ENCODE data around the gene NYAP1. TPM values are rescaled to one million over a fixed set of nuclear protein-coding genes. Genes with fewer than 3 reads are reported as not detected.

NYAP1 gene
- 0.76 and 0.81 TPM in 2 replicates for polyA plus RNA-seq (2013)

GRCh38 chr7:100483722-100484672 is at the start of gene NYAP1:
TSS of gene NYAP1 (plus strand) at chr7:100483927. CDS start at chr7:100485312, 1,385 bp downstream.
- H2BK120ac ChIP-seq (ENCODE audit: insufficient read depth, low read length, poor library complexity): peak within 1 kb of the TSS; percentile 18
- no CpG with 5 or more reads among the region's 45 CpGs for WGBS (ENCODE audit: extremely low coverage, insufficient coverage, insufficient read length)
- peak within 1 kb of the TSS; percentile 84 for H3K4me3 ChIP-seq (ENCODE audit: low read depth, low read length)
- no peak within 1 kb of the TSS for H2BK5ac ChIP-seq (ENCODE audit: low read depth, low read length, poor library complexity)
- no peak within 1 kb of the TSS for H3K27ac ChIP-seq (ENCODE audit: low read depth, low read length)
- H4K12ac ChIP-seq (ENCODE audit: low read depth, low read length): peak within 1 kb of the TSS; percentile 45
- peak within 1 kb of the TSS; percentile 51 for H3K14ac ChIP-seq (ENCODE audit: low read length)
- no peak within 1 kb of the TSS for H3K23ac ChIP-seq (ENCODE audit: low read length)
- H3K27me3 ChIP-seq (ENCODE audit: insufficient read depth, low read length): no peaks in the 10 kb centered on the region
- peak within 1 kb of the TSS; percentile 77 for H3K4me2 ChIP-seq (ENCODE audit: low read length)
- no peaks in the 10 kb centered on the region for H3K36me3 ChIP-seq (ENCODE audit: control insufficient read depth in 1 of 2, insufficient read depth in 2 of 2, low read length in 2 of 2)
- peaks cover 2 to 3% of the 10 kb centered on the region in 2 experiments for H3K4me1 ChIP-seq (ENCODE audit: control insufficient read depth in 1 of 2, insufficient read depth in 2 of 2, low read length in 2 of 2)
- no peaks in the 10 kb centered on the region for H3K9me3 ChIP-seq (ENCODE audit: insufficient read depth, low read depth, low read length)
- DNase-seq: peak in 1 of 2 donors; percentile 19
- no peak within 1 kb of the TSS for H3K9ac ChIP-seq (ENCODE audit: low read length)
- peak within 1 kb of the TSS; percentile 93 for H2AFZ ChIP-seq (ENCODE audit: insufficient read depth, low read length, poor library complexity)
- peak within 1 kb of the TSS; percentile 69 for H4K91ac ChIP-seq (ENCODE audit: low read depth, low read length)
- peaks cover 4% of the 10 kb centered on the region for H3K79me1 ChIP-seq (ENCODE audit: low read length)
- peak within 1 kb of the TSS; percentile 56 for H4K8ac ChIP-seq (ENCODE audit: low read depth, low read length)
- peaks cover under 1% of the 10 kb centered on the region for H3K79me2 ChIP-seq (ENCODE audit: control insufficient read depth, insufficient read depth, low read length, poor library complexity)
- peak within 1 kb of the TSS; percentile 27 for H3K18ac ChIP-seq (ENCODE audit: low read length)
- H3K4ac ChIP-seq (ENCODE audit: low read depth, low read length): no peak within 1 kb of the TSS
- no peak within 1 kb of the TSS for H2BK12ac ChIP-seq (ENCODE audit: low read length)
- H2AK5ac ChIP-seq (ENCODE audit: low read length): no peak within 1 kb of the TSS

- Histone ChIP-seq H3K27ac (ENCODE audit: low read depth, low read length) (no peak overlapping the region), H3K18ac (ENCODE audit: low read length) (no peak overlapping the region), H2BK120ac (ENCODE audit: insufficient read depth, low read length, poor library complexity) (no peak overlapping the region), H3K9ac (ENCODE audit: low read length) (peak overlapping the region; percentile 29), H3K4me3 (ENCODE audit: low read depth, low read length) (no peak overlapping the region), H3K27me3 (ENCODE audit: insufficient read depth, low read length) (no peaks in the 10 kb centered on the region), H3K79me1 (ENCODE audit: low read length) (peaks cover 16% of the 10 kb centered on the region), H3K4me1 (ENCODE audit: control insufficient read depth in 1 of 2, insufficient read depth in 2 of 2, low read length in 2 of 2) (peaks cover 17 to 20% of the 10 kb centered on the region in 2 experiments), H4K91ac (ENCODE audit: low read depth, low read length) (no peak overlapping the region), H3K4me2 (ENCODE audit: low read length) (peak overlapping the region; percentile 79), H3K14ac (ENCODE audit: low read length) (no peak overlapping the region), H4K8ac (ENCODE audit: low read depth, low read length) (no peak overlapping the region), H3K36me3 (ENCODE audit: control insufficient read depth in 1 of 2, insufficient read depth in 2 of 2, low read length in 2 of 2) (peaks cover 33 to 34% of the 10 kb centered on the region in 2 experiments), H2BK12ac (ENCODE audit: low read length) (no peak overlapping the region), H2AFZ (ENCODE audit: insufficient read depth, low read length, poor library complexity) (no peak overlapping the region), H4K12ac (ENCODE audit: low read depth, low read length) (no peak overlapping the region), H3K9me3 (ENCODE audit: insufficient read depth, low read depth, low read length) (no peaks in the 10 kb centered on the region), H2AK5ac (ENCODE audit: low read length) (no peak overlapping the region), H3K79me2 (ENCODE audit: control insufficient read depth, insufficient read depth, low read length, poor library complexity) (peaks cover 14% of the 10 kb centered on the region), H2BK5ac (ENCODE audit: low read depth, low read length, poor library complexity) (no peak overlapping the region), H3K23ac (ENCODE audit: low read length) (no peak overlapping the region), H3K4ac (ENCODE audit: low read depth, low read length) (no peak overlapping the region)
- WGBS (ENCODE audit: extremely low coverage, insufficient coverage, insufficient read length): no CpG with 5 or more reads among the region's 22 CpGs
- DNase-seq: no peak
Observed at GRCh38 chr7:100434297-100435144, 49.2 kb upstream of the NYAP1 start.

DNA sequence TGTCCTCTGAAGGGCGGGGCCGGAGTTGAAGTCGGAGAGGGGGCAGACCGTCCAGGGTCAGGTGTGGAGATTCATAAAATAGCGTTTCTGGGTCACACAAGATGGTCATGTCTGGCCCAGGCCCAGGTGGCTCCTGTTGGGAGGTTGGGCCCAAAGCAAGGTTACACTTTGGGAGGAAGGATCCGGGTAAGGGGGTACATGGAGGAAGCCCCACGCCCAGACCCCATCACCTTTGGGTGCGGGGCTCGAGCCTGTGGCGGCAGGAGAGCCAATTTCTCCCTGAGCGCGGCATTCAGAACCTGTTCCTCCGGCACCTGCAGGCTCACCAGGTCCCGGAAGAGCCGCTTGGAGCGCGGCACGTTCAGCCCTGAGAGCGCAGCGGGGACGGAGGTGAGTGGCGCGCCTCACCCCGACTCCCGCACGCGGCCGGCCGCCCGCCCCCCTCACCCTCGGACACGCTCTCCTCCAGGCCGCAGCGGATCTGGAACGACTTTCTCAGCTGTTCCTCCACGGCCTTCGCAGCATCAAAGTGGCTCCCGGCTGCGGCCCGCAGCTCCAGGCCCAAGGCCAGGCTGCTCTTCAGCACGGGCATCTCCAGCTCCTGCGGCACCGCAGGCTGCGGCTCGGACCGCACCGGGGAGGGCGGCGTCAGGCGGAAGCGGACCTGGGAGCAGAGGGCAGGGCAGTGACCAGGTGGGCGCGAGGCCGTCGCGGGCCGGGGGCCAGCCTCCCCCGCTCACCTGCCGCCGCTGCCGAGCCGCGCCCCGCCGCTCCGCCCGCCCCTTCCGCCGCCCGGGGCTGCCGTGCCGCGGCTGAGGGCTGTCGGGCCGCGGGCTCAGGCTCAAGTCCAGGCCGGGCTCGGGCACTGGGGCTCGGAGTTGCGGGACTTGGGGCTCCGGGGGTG is 48.1 kb upstream of the NYAP1 start:
- H3K4ac ChIP-seq (ENCODE audit: low read depth, low read length): peak overlapping the region; percentile 69
- peak overlapping the region; percentile 92 for H3K27ac ChIP-seq (ENCODE audit: low read depth, low read length)
- peak overlapping the region; percentile 80 for H4K8ac ChIP-seq (ENCODE audit: low read depth, low read length)
- peak overlapping the region; percentile 28 for H4K12ac ChIP-seq (ENCODE audit: low read depth, low read length)
- peak overlapping the region; percentile 40 for H2AFZ ChIP-seq (ENCODE audit: insufficient read depth, low read length, poor library complexity)
- H3K9ac ChIP-seq (ENCODE audit: low read length): peak overlapping the region; percentile 93
- peak overlapping the region; percentile 92 for H3K4me3 ChIP-seq (ENCODE audit: low read depth, low read length)
- H4K91ac ChIP-seq (ENCODE audit: low read depth, low read length): peak overlapping the region; percentile 93
- no peaks in the 10 kb centered on the region for H3K9me3 ChIP-seq (ENCODE audit: insufficient read depth, low read depth, low read length)
- peak overlapping the region; percentile 22 for H3K18ac ChIP-seq (ENCODE audit: low read length)
- peaks cover 33 to 34% of the 10 kb centered on the region in 2 experiments for H3K36me3 ChIP-seq (ENCODE audit: control insufficient read depth in 1 of 2, insufficient read depth in 2 of 2, low read length in 2 of 2)
- H3K4me1 ChIP-seq (ENCODE audit: control insufficient read depth in 1 of 2, insufficient read depth in 2 of 2, low read length in 2 of 2): peaks cover 14 to 16% of the 10 kb centered on the region in 2 experiments
- H2BK120ac ChIP-seq (ENCODE audit: insufficient read depth, low read length, poor library complexity): peak overlapping the region; percentile 93
- H2BK12ac ChIP-seq (ENCODE audit: low read length): peak overlapping the region; percentile 21
- H3K79me2 ChIP-seq (ENCODE audit: control insufficient read depth, insufficient read depth, low read length, poor library complexity): peaks cover 8% of the 10 kb centered on the region
- DNase-seq: peak; percentile 40 to 70
- H3K14ac ChIP-seq (ENCODE audit: low read length): peak overlapping the region; percentile 79
- peak overlapping the region; percentile 95 for H2BK5ac ChIP-seq (ENCODE audit: low read depth, low read length, poor library complexity)
- no CpG with 5 or more reads among the region's 81 CpGs for WGBS (ENCODE audit: extremely low coverage, insufficient coverage, insufficient read length)
- peak overlapping the region; percentile 79 for H3K4me2 ChIP-seq (ENCODE audit: low read length)
- H3K23ac ChIP-seq (ENCODE audit: low read length): no peak overlapping the region
- peaks cover 9% of the 10 kb centered on the region for H3K79me1 ChIP-seq (ENCODE audit: low read length)
- H2AK5ac ChIP-seq (ENCODE audit: low read length): peak overlapping the region; percentile 89
- H3K27me3 ChIP-seq (ENCODE audit: insufficient read depth, low read length): no peaks in the 10 kb centered on the region

All from trophoblast cell (in vitro differentiated cells and primary cell).